Activated CD4-positive, alpha-beta T cell treated with anti-CD3 and anti-CD28 coated beads, Interleukin-2, amount 50 U/mL, for 48 hours (primary cell): Measurements from ENCODE around the gene FAM162B.
"Not testable (repeated sequence)": the region's sequence is repeated elsewhere in the genome, so short reads cannot be mapped to it uniquely, and the experiment has no call there.

ENCODE experiments used
- DNase-seq, 2 experiments: peaks; one replicate each; pipeline ENCODE4 v3.0.0-alpha.2; 2020

FAM162B gene

DNA sequence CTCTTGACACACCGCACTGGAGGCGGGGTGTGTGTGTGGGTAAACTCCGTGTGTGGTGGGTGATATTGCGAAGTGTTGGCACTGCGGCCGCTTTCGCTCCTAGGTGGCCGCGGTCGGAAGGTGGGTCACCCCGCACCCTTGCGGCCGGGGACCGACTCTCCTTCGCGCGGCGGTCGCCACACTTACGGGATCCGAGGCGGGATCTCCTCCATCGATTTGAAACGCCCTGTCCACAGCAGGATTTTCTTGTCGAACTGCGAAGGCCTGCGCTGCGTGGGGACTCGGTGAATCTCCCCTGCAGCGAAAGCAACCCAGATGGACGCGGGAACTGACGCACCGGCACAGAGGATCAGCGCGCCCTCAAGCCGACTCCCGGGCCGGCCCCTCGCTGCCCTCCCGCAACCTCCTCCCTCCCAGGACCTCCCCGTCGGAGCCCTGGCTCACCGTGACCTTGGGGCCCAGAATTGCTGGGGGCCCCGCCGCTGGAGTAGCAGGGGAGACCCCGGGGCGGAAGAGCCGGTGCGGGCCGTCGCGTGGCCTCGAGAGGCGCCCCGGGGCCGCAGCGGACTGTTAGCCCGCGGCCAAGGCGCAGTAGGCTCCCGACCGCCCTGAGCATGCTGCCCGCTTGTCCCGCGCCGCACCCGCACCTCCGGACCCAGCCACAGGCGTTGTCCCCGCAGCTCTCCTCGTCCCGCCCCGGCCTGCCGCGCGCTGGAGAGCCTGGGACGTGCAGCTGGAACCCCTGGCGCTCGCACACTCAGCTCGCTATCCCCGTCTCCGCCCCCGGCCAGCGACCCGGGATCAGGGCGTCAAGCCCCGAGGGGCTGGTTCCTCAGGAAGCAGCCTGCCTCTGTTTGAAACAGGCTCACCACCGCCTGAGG, at the start of gene FAM162B:
Gene FAM162B (minus strand): TSS at position 759 of the 881 bp plus-strand sequence. CDS start 143 bp downstream, at position 616.
- peak; percentile 6 to 9 for DNase-seq

- no peak for DNase-seq
Measured at GRCh38 chr6:116812051-116812650, 46.6 kb upstream of the FAM162B start.

DNA sequence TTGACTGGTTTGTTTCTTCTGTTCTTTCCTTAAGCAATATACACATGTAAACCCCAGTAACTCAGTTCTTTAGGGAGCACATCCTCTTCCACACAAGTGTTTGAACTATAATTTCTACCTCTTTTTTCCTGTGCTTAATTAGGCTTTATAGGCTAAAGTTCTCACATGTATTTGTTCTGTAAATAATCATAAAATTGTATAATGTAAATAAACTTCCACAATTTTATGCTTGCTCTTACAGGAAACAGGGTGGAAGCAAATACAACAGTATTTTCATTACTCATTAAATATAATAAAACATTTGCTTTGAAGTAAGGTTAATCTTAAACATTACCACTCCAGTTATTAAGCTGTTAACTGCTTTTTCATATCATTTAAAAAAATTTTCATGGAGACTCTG, 36.5 kb upstream of the FAM162B start:
- no peak for DNase-seq

GRCh38 chr6:116799945-116800344, 34.4 kb upstream of the FAM162B start:
- no peak for DNase-seq

GRCh38 chr6:116797585-116797984, 32.1 kb upstream of the FAM162B start:
- DNase-seq: no peak

DNA sequence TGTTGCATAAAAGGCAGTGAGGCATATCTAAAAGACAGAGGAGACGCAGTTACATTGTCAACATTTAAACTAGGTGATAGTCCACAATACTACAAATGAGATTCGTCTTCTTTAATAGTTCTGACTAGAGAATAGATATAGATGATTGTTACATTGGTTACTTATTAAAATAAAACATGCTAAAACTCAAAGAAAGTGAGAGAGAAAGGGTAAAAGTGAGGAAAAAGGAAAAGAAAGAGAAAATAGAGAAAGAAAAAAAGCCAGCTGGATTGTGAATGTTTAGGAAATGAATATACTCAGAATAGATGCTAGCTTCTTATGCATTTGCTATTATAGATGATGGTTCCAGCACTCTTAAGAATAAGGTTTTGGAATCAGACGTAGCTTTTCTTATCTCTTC, 27.7 kb upstream of the FAM162B start:
- no peak for DNase-seq

DNA sequence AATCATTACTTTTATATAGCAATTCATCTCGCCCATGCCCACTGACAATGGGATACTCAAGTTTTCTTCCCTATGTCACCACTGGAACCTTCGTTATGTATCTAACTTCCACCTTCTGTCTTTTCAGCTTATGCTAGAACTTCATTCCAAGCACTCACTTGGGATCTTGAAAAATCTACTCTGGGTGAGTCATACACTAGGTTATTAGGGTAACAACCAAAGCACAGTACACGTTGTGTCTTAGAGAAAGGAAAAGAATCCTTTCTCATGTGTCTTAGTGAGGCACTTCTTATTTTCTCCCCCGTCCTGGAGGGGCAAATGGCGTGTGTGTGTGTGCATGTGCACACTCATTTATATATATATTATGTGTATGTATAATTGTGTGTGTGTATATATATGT, 18.3 kb upstream of the FAM162B start:
- DNase-seq: no peak

GRCh38 chr6:116779573-116780164, 14.2 kb upstream of the FAM162B start:
- DNase-seq: no peak

DNA sequence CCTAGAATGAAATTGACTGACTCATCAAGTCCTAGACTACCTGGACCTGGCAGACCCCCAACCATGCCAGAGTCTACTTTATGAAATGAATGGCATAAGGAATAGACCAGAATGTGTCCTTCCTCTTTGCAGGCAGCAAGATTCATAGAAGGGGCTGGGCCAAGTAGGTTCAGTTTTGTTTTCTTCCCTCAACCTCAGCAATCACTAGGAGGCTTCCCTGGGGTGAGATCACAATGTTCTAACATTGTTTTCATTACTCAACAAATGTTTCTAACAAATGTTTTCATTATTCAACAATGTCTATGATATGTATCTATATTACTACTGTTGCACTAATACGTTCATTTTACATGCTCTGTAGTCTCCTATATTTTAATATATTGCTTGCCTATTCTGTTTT, 8.4 kb upstream of the FAM162B start:
- no peak for DNase-seq

DNA sequence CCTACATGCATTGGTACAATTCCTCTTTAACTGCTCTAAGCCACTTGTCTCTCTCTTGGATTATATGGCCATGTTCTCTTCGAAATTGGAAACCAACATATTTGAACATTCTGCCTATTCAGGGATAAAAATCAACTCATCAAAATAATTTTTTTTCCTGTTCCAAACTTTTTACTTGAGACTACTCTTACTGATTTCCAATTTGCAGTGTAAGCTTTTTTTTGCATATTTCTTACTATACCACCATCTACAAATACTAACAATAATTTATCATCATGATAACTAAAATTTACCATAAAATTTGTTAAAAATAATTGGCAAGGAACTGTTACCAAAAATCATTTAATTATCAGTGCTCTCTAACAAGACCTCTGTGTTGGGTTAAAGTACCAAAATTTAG, 6.9 kb upstream of the FAM162B start:
- no peak for DNase-seq

DNA sequence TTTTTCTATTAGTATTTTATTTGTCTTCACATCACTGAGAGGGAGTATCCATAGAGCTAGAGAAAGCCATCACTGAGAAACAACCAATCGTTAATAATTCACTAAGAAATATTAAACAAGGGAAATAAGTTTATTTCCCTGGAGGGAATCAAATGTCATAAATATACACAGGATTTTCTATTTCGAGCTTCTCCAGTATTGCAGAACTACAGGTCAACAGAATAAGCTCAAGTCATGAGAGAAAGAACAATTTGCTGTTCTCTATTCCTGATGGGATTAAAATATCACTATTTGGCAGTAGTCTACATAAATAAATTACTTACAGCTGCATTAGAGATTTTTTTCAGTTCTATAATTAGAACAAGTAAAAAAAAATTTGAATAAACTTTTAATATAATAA, 2.2 kb upstream of the FAM162B start:
- no peak for DNase-seq

GRCh38 chr6:116766506-116767176, 1.1 kb upstream of the FAM162B start:
- no peak for DNase-seq

GRCh38 chr6:116764629-116764960, 924 bp downstream of the FAM162B start:
- no peak for DNase-seq

DNA sequence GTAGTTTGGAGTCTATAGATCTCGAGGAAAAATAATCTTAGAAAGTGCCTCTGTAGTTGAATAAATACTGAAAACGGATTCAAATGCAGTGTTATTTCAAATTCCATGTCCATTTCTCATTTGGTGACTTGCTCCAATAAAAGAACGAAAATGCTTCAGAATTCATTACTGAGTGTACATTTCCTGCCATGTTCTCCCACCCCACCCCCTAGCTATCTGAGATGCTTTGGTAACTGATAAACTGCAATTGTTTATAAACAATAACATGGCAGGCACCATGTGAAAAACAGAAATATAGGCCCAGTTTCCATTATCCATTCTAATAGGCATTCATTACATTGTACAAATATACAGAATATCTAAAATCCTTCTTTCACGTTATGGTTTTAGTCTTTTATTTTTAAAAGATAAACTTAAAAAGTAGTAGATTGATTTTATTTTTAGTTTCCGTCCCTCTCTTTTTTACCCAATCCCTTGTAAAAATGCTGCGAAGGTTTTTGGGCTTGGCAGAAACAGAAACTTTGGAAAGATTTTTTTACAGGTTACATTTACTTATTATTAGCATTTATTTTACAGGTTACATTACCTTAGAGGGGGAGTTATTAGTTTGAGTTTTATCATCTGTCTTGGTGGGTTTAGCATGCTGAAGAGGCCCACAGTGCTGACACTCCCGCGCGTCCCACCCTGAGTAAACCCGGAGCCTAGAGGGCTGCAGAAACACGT, 1.5 kb downstream of the FAM162B start:
- no peak for DNase-seq

DNA sequence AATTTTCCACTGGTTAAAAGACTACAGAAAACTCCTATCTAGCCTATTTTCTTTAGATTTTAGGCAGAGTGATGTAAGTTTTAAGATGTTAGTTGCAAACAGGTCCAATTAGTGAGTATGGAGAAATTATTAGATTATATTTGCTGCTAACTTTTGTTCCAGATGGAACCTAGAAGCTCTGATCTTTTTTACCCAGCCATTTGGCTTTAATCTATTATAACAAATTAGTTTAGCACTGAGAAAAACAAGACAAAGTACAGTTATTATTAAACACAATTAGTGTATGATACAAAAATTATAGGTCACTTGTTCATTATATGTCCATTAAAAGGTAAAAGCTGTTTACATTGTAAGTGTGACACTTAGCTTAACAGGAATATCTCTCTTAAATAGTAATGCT, 2.5 kb downstream of the FAM162B start:
- DNase-seq: no peak

GRCh38 chr6:116762235-116762634, 3.3 kb downstream of the FAM162B start:
- DNase-seq: no peak

DNA sequence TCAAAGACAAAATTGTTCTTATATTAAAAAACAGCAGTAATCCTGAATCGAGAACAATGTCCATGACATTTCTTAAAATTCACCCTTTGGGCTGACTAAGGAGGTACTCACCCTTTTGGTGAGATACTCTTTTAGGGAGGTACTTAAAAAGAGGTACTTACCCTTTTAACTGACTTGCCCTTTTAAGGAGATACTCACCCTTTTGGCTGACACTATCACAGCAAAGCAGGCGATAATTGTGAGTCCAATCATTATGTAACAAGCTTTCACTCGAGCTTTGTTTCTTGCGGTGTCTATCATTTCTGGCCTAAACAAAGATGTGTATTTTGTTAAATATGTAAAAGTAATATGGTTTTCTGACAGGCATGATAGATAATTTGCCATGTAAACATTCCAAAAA, 3.7 kb downstream of the FAM162B start:
- no peak for DNase-seq

- DNase-seq: no peak
Measured at GRCh38 chr6:116745176-116745575, 20.3 kb downstream of the FAM162B start.

DNA sequence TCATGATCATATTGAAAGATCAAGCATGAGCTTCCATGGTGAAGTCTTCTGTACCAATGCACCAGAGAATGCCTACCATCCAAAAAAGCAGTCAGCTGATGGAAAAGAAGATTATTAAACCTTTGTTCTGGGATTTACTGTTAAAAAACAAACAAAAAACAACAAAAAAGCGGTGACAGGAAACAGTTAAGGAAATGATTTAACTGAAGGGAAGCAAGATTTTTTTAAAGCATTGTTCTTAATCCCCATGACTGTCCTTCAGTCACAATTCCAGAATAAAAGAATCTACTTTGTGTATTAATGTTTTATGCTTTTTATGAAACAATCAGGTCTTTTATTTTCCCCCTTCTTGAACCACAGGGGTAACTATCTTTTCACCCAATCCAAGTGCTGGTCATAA, 23.9 kb downstream of the FAM162B start:
- DNase-seq: no peak

DNA sequence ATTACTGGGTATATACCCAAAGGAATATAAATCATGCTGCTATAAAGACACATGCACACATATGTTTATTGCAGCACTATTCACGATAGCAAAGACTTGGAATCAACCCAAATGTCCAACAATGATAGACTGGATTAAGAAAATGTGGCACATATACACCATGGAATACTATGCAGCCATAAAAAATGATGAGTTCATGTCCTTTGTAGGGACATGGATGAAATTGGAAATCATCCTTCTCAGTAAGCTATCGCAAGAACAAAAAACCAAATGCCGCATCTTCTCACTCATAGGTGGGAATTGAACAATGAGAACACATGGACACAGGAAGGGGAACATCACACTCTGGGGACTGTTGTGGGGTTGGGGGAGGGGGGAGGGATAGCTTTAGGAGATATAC, 25.0 kb downstream of the FAM162B start:
- DNase-seq: not testable (repeated sequence)

DNA sequence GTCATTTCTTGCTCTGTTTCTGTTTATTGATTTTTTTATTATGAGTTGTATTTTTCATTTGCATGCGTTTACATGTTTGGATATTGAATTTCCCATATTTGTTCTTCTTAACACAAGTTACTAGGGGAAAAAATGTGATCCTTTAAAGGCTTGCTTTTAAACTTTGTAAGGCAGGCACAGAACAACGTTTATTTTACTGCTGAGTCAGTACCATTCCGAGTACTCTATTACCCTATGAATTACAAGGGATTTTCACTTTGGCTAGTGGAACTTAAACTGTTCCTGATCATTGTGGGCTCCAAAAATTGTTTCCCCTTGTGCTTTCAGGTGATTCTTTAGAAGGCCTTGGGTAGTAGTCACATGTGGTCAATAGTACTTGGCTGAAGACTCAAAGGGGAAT, 28.5 kb downstream of the FAM162B start:
- no peak for DNase-seq

DNA sequence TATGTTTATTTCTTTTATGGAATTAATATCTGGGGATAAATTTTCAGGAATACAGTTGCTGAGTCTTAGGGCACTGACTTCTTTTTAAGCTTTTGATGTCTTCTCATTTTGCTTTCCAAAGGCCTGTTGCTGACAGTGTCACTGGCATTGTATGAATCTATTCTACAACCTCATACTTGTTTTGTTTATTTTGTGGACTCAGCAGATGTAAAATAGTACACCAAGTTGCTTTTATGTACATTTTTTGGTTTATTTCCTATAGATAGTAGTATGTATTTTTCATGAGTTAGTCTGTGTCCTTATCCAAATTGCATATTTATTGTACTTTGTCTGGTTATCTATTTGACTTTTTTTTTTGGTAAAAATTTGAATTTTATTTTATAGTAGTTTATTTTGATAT, 35.0 kb downstream of the FAM162B start:
- DNase-seq: no peak

DNA sequence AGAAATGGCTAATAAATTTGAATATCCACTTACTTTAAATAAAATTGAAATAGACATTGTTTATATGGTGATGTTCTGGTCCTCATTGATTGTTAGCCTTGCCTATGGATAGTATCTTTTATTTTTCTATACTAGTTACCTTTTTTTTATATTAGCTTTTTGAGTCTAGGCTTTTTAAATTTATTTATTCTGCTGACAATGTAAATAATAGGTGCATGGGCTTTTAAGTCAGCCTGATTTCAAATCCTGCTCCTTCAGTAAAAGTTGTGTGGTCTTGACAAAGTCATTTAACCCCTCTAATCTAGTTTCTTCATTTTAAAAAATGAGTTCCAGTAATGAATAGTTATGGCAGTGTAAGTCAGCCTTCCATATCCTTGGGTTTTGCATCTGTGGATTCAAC, 38.6 kb downstream of the FAM162B start:
- DNase-seq: no peak
